ENCODE data around the gene LIFR. TPM values are rescaled to one million over a fixed set of nuclear protein-coding genes. Genes with fewer than 3 reads are reported as not detected.

LIFR gene
- total RNA-seq, 1 donor from 2014 or later: 16.0 TPM

DNA sequence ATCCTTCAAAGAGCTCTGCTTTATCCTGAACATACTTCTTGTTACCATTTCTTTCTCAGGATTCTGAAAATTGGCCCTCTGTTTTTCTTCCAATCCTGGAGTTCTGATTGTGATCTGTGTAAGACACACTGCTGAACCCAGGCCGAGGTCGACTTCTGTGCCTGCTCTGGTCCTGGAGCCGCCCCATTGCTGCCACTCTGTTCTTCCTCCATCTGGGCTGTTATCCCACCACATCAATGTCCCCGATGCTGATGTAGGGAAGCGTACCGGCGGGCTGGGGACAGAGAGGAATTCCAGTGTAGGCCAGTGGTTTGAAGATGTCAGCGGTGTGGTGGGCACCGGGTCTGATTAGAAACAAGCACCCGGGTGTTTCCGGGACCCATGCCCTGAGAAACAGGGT, 102.5 kb downstream of the LIFR start:
- H3K4me1 ChIP-seq (ENCODE audit: insufficient read depth, low read length): no peaks in the 10 kb centered on the region
- H3K4me3 ChIP-seq (ENCODE audit: insufficient read depth, low read depth, low read length): no peak overlapping the region
- H3K27ac Mint-ChIP-seq (ENCODE audit: unreplicated experiment): no peak overlapping the region
- DNase-seq (ENCODE audit: low read depth) (no peak), FAIRE-seq (no peak)
- no peak overlapping the region for H2AFZ ChIP-seq (ENCODE audit: low read depth, low read length)
- H3K27ac ChIP-seq (ENCODE audit: low read depth, low read length): no peak overlapping the region
- peaks cover 3% of the 10 kb centered on the region for H3K9me3 Mint-ChIP-seq (ENCODE audit: unreplicated experiment)
- no peak overlapping the region for H3K9ac ChIP-seq (ENCODE audit: low read length)
- H3K4me3 Mint-ChIP-seq (ENCODE audit: unreplicated experiment): no peak overlapping the region
- H3K9me3 ChIP-seq (ENCODE audit: insufficient read depth, low read depth, low read length): no peaks in the 10 kb centered on the region
- H3K4me2 ChIP-seq (ENCODE audit: low read length): no peak overlapping the region
- no peaks in the 10 kb centered on the region for H3K36me3 Mint-ChIP-seq (ENCODE audit: low read depth, unreplicated experiment)
- TF ChIP-seq EZH2 (IDR thresholded peaks at IDR 0.05; ENCODE audit: insufficient read depth, low read length): no peak
- TF ChIP-seq CTCF (IDR thresholded peaks at IDR 0.05; ENCODE audit: insufficient read depth, low read depth, low read length): no peak
- peaks cover 41% of the 10 kb centered on the region for H3K27me3 Mint-ChIP-seq (ENCODE audit: low read depth, unreplicated experiment)
- H3K4me1 Mint-ChIP-seq (ENCODE audit: low read depth, unreplicated experiment): peaks cover 7% of the 10 kb centered on the region
- H3K79me2 ChIP-seq (ENCODE audit: insufficient read depth, low read length): no peaks in the 10 kb centered on the region
- peaks cover 5% of the 10 kb centered on the region for H3K27me3 ChIP-seq (ENCODE audit: insufficient read depth, low read length)
- no peaks in the 10 kb centered on the region for H4K20me1 ChIP-seq (ENCODE audit: insufficient read depth, low read length)
- H3K36me3 ChIP-seq (ENCODE audit: insufficient read depth, low read length): no peaks in the 10 kb centered on the region

GRCh38 chr5:38453506-38453905, 102.9 kb downstream of the LIFR start:
- Histone ChIP-seq H3K4me1 (ENCODE audit: insufficient read depth, low read length) (no peaks in the 10 kb centered on the region), H3K4me3 (ENCODE audit: insufficient read depth, low read depth, low read length) (no peak overlapping the region), H2AFZ (ENCODE audit: low read depth, low read length) (no peak overlapping the region), H3K4me2 (ENCODE audit: low read length) (no peak overlapping the region), H4K20me1 (ENCODE audit: insufficient read depth, low read length) (no peaks in the 10 kb centered on the region), H3K36me3 (ENCODE audit: insufficient read depth, low read length) (no peaks in the 10 kb centered on the region), H3K9ac (ENCODE audit: low read length) (no peak overlapping the region), H3K27ac (ENCODE audit: low read depth, low read length) (no peak overlapping the region), H3K9me3 (ENCODE audit: insufficient read depth, low read depth, low read length) (no peaks in the 10 kb centered on the region), H3K79me2 (ENCODE audit: insufficient read depth, low read length) (no peaks in the 10 kb centered on the region), H3K27me3 (ENCODE audit: insufficient read depth, low read length) (peaks cover 5% of the 10 kb centered on the region)
- H3K36me3 Mint-ChIP-seq (ENCODE audit: low read depth, unreplicated experiment): no peaks in the 10 kb centered on the region
- DNase-seq (ENCODE audit: low read depth): no peak
- H3K4me1 Mint-ChIP-seq (ENCODE audit: low read depth, unreplicated experiment): peaks cover 10% of the 10 kb centered on the region
- H3K27ac Mint-ChIP-seq (ENCODE audit: unreplicated experiment): no peak overlapping the region
- no peak for FAIRE-seq
- TF ChIP-seq CTCF (IDR thresholded peaks at IDR 0.05; ENCODE audit: insufficient read depth, low read depth, low read length): no peak
- no peak for TF ChIP-seq EZH2 (IDR thresholded peaks at IDR 0.05; ENCODE audit: insufficient read depth, low read length)
- H3K4me3 Mint-ChIP-seq (ENCODE audit: unreplicated experiment): peak overlapping the region; percentile 11
- peaks cover 4% of the 10 kb centered on the region for H3K9me3 Mint-ChIP-seq (ENCODE audit: unreplicated experiment)
- H3K27me3 Mint-ChIP-seq (ENCODE audit: low read depth, unreplicated experiment): peaks cover 41% of the 10 kb centered on the region

DNA sequence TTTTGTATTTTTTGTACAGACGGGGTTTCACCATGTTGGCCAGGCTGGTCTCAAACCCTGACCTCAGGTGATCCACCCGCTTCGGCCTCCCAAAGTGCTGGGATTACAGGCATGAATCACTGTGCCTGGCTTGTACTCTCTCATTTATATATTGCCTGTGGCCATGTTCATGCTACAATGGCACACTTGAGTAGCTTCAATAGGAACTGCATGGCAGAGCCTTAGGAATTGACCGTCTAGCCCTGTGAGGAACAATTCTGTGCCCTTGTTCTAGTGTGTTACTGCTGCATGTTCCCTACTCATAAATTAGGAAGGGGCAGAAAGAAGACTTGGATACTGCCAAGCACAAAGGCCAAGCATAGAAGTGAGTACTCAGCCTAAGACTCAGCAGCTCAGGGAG, 104.2 kb downstream of the LIFR start:
- no peaks in the 10 kb centered on the region for H3K9me3 ChIP-seq (ENCODE audit: insufficient read depth, low read depth, low read length)
- DNase-seq (ENCODE audit: low read depth) (no peak), FAIRE-seq (no peak)
- Mint-ChIP-seq H3K27me3 (ENCODE audit: low read depth, unreplicated experiment) (peaks cover 36% of the 10 kb centered on the region), H3K4me3 (ENCODE audit: unreplicated experiment) (no peak overlapping the region), H3K36me3 (ENCODE audit: low read depth, unreplicated experiment) (no peaks in the 10 kb centered on the region), H3K4me1 (ENCODE audit: low read depth, unreplicated experiment) (peaks cover 12% of the 10 kb centered on the region), H3K9me3 (ENCODE audit: unreplicated experiment) (peaks cover 4% of the 10 kb centered on the region), H3K27ac (ENCODE audit: unreplicated experiment) (no peak overlapping the region)
- no peak overlapping the region for H3K4me3 ChIP-seq (ENCODE audit: insufficient read depth, low read depth, low read length)
- no peak overlapping the region for H3K4me2 ChIP-seq (ENCODE audit: low read length)
- no peaks in the 10 kb centered on the region for H3K4me1 ChIP-seq (ENCODE audit: insufficient read depth, low read length)
- H3K27ac ChIP-seq (ENCODE audit: low read depth, low read length): no peak overlapping the region
- H3K36me3 ChIP-seq (ENCODE audit: insufficient read depth, low read length): no peaks in the 10 kb centered on the region
- H4K20me1 ChIP-seq (ENCODE audit: insufficient read depth, low read length): no peaks in the 10 kb centered on the region
- no peak overlapping the region for H2AFZ ChIP-seq (ENCODE audit: low read depth, low read length)
- no peak for TF ChIP-seq CTCF (IDR thresholded peaks at IDR 0.05; ENCODE audit: insufficient read depth, low read depth, low read length)
- TF ChIP-seq EZH2 (IDR thresholded peaks at IDR 0.05; ENCODE audit: insufficient read depth, low read length): no peak
- peaks cover 5% of the 10 kb centered on the region for H3K27me3 ChIP-seq (ENCODE audit: insufficient read depth, low read length)
- H3K9ac ChIP-seq (ENCODE audit: low read length): no peak overlapping the region
- no peaks in the 10 kb centered on the region for H3K79me2 ChIP-seq (ENCODE audit: insufficient read depth, low read length)
